ENCODE measurements around the gene KCNJ15. TPM values are rescaled to one million over a fixed set of nuclear protein-coding genes. Genes with fewer than 3 reads are reported as not detected.

Gene KCNJ15
- total RNA-seq, 1 experiment from 2014 or later: 0.13 TPM

Other genes with a start within 250 kb of the KCNJ15 start
- gene ERG, start 241.5 kb downstream of the KCNJ15 start, total RNA-seq (2021; ENCODE audit: unreplicated experiment): 0.49 TPM